HG03159 (cell line): ENCODE results near the gene CSNK2A3.
"Not testable (repeated sequence)": the region's sequence is repeated elsewhere in the genome, so short reads cannot be mapped to it uniquely, and the experiment has no call there.

Experiments
- ATAC-seq: cut with Tn5 transposase; IDR thresholded peaks from one replicate; pipeline ENCODE4 v1.9.1; 2021; ENCODE audit warnings: mild to moderate bottlenecking, moderate library complexity; ENCODE audit not compliant: unreplicated experiment

The CSNK2A3 gene

DNA sequence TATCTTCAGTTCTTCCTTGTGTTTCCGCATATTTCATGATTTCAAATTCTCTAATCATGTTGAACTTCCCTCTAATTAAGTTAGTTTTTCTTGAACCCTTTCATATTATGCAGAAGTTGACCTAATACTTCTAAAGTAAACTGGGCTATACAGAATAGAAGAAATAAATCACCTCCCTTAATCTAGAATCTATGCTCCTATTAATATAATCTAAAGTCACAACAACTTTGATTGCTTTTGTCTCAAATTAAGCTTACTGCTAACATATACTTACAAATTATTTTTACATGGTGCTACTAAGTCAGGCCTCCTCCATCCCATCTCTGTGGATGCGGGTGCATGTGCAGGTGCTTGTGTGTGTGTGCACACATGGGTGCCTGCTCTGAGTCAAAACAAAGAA is 27.3 kb upstream of the CSNK2A3 start:
- no peak for ATAC-seq

DNA sequence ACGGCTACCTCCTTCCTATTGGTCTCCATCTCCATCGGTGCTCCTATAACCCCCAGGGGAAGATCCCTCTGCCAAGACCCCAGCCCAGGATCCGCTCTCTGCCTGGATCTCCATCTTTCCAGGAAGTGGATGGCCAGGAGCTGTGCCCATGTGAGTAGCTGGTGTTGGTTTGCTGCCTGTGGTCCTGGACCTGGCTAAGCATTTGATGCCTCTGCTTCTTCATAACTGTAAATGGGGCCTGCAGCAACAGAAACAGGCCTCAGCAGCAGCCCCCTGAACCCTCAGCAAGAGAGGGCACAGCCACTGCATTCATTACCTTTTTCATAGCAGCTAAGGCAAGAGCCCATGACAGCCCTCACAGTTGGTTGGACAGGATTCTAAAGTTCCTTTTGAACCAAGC is 26.6 kb upstream of the CSNK2A3 start:
- ATAC-seq, result no peak

DNA sequence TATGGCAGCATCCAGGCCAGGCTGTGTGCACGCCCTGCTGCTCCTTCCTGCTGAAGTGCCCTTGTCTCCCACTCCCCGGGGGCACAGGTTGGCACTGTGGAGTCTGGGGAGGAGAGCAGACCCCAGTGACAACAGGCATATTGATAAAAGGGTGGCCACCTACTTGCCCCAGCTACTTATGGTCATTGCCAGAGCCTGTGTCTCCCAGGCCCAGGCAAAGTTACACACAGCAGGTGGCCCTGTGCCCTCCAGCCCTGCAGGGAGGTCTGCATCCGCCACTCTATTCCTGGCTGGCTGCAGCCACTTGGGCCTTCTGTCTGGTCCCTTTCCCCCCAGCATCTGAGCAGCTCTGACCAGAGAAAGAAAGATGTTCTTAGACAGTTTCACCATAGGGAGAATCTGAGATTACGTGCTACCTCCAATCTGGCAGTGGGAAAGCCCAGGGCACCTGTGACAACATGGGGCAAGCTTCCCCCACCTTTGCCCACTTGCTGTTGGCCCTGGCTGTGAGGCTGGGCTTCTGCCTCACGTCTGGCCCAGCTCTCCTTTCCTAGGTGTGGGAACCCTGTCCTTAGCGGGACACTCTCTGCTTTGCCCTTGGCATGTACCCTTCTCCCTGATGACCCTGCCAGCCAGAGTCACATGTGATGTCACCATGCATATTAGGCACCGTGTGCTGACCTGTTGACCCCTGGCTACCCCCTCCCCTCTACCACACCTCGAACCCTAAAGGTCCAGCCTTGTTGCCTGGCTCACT is 25.3 kb upstream of the CSNK2A3 start:
- no peak for ATAC-seq

DNA sequence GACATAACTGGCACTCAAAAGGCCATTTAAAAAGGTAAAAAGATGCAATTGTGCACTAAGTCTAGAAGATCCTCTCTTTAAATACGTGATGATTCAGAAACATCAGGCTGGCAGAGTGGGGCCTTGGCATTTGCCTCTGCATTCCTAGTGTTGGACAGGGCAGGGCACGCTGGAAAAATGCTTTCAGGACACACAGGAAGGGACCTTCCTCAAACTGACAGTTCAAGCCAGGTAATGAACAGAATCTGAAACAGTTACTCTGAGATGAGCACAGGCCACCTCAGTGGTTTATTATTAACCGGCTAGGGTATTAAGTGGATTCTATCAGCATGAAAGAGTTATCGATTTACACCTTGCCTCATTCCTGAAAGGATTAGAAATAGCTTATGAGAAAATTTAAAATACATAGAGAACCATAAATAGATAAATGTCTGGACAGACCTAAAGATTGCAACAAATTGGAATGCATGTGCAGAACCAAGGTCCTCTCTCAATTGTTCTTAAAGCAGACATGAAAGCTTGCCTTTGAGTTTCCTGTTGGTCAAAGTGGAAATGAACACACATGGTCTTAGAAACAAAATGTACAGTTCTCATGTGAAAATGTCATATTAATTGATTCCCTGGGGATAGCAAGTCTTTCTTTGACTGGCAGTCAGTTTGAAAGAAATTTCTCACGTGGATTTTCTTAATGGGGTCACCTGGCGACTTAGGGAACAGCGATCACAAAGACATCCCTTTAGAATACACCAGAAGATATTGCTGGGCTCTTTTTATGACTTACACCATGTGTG is 21.5 kb upstream of the CSNK2A3 start:
- no peak for ATAC-seq

DNA sequence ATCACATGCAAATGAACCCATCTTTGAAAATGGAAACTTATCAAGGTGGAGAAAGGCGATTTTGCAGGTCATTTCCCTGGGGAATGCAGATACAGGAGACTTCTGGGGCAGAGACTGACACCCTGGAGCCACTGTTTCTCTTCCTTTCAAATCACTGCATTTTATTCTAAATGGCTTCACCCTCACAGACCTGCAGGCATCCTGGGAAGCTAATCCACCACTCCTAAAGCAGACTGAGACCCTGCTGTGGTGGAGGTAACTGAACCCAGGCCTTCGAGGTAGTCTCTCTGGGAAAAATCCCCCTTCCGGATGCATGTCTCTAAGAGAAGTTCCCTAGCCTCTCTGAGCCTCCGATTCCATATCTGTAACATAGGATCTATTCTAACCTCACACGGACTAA is 20.9 kb upstream of the CSNK2A3 start:
- no peak for ATAC-seq

DNA sequence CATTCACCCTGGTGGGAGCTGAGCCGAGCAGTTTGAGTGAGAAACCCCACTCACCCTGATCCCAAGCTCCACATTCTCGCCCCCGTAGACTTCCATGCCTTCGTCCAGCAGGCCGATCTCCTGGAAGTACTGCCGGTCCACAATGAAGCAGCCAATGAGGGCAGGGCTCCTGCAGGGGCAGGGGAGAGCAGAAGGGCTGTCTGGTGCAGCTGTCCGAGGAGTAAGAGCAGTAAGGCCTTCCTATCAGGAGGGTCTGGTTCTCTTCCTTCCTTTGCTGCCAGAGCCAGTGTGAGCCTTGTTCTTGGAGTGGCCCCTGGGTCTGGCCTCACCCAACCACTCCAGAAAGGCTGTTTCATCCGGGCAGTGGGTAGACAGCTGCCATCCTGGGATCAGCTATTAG is 19.4 kb upstream of the CSNK2A3 start:
- no peak for ATAC-seq

DNA sequence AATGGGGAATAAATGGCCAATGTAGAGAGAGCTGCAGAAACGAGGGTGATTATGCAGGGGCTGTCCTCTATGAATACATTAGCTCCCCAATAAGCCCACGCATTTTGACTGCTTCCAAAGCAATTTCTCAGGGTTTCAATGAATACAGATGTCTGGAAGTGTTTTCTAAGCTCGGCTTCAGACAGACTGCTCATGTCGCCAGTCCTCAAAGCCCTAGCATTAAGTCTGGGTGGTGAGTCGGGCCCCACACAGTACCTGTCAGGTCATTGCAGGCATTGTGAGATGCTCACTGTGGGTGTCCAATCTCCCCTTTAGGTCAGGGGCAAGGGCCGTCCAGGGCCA is 17.9 kb upstream of the CSNK2A3 start:
- no peak for ATAC-seq

DNA sequence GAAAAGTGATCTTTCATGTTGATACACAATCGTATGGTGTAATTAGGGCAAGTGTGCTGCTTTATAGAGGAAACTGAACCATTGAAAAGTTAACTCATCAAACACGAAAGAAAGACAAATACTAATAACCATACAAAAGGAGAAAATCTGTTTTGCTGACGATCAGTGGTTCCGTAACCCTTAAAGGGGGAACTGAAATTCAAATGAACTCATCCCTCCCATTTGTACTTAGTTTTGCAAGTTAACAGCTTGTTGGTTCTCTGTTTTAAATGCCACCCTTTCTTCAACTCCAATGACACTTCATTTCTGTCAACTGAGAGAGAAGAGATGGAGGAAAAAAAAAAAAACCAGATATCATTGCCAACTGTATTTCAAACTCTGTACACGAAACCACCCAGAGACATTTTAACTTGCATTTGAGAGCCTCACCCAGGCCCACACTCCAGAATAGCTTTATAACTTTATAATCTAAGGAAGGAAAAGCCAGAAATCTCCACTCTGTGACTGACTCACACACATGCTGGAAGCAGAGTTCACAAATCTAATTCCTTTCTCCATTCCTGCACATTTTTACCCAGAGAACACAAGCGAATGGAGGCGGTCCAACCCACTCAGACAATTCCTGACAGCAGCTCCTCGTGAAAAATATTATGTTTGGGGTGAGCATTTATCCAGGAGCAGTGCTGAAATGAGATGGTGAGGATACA is 17.4 kb upstream of the CSNK2A3 start:
- ATAC-seq, result no peak

DNA sequence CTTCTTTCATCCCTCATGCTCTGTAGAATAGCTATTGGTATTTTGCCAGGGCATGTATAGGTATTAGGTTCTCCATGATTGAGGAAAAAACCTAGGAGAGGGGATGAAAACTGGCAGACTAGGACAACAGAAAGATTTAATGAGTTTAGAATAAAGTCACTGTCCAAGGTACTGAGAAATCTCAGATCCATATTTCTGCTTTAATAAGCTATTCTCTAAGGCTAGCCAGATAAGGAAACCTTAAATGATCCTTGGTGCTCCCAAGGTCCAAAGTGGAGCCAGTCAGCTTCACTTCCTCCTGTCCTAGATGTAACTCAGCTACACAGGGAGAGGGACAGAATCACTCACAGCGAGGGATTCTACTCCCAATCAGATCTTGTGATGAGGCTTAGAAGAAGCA is 13.7 kb upstream of the CSNK2A3 start:
- ATAC-seq, result no peak

DNA sequence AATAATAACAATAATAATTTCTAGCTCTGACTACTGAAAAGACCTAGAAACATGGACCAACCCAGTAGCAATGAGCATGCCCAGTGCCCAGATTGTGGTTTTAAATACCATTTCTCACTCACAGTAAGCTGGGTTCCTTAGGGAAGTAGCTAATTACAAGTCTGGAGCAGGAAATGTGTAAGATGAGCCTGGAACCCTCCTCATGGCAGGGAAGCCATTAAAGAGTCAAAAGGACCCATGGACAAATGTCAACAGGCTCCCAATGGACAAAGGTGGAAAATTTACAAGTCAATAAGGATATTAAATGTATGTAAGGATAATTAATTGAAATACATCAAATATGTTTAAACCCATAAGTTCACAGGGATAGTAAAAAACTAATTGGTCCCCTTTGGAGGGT is 10.6 kb upstream of the CSNK2A3 start:
- ATAC-seq, result no peak

DNA sequence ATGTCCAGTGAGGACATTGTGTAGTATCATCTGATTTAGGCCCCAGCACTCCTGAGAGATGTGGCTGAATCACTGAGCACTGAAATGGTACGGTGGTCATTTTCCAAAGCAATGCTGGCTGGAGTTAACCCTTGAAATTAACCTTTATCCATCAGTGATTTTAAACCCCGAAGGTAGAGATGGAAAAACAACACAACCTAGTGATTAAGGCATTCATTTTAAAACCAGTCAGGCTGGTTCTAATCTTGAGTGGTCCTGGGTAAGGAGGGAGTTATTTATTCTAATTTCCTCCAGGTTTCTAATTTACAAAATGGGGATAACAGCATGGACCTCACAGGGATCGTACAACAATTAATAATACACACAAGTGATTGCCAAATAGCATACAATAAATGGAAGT is 6.6 kb upstream of the CSNK2A3 start:
- no peak for ATAC-seq

DNA sequence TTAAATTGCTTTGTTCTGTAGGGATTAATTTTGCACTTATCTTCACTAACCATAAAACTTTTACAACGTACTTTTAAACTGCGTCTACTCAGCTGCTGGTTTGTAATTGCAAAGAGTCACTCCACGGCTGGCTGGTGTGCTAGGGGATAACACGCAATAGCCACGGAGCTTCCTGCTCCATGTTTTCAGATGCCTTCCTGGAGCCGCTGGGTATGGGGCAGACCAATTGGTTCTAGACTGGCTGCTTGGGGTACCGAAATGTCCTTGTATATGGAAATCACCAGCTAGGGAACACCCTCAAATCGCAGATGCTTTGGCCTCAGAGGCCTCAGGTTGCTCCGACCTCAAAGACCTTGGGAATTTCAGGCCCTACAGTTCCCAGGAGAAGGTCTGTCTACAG is 3.8 kb upstream of the CSNK2A3 start:
- ATAC-seq, result no peak

DNA sequence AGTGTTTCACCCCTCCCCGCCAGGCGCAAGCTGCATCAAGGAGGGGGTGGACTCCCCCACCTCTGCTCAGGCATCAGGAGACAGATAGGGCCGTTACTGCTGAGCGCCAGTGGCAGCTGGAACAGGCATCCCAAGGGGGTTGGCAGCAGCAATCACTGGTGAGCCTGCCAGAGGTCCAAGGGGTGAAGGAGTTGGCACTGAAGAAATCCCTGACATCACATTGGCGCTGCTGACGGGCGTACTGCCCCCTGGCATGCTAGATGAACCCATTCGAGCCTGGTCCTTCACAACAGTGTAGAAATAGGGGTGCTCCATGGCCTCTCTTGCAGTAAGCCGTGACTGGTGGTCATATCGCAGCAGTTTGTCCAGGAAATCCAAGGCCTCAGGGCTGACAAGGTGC is 1.2 kb downstream of the CSNK2A3 start:
- not testable (repeated sequence) for ATAC-seq

DNA sequence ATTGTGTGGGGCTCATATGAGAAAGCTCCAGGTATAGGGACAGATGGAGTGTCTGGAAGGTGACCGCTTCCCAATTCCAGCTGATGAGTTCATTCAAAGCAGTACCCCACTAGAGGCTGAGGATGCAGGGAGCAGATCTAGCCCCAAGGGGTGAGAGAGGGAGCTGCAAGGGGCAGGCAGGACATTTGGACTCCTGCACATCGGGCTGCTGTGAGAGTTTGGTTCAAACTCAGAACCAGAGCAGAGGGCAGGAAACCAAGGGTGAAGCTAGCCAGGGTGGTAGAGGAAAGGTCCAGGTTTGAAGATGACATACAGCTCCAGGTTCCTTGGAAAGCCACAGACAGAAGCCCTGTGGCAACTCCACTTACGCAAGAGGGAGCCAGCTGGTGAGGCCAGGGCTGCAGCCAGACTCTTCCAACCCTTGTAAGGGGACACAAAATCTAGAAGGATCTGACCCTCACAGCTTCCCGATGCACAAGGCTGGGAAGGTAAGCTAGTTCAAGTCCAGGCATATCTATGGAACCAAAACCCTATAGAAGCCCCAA is 1.9 kb downstream of the CSNK2A3 start:
- no peak for ATAC-seq

DNA sequence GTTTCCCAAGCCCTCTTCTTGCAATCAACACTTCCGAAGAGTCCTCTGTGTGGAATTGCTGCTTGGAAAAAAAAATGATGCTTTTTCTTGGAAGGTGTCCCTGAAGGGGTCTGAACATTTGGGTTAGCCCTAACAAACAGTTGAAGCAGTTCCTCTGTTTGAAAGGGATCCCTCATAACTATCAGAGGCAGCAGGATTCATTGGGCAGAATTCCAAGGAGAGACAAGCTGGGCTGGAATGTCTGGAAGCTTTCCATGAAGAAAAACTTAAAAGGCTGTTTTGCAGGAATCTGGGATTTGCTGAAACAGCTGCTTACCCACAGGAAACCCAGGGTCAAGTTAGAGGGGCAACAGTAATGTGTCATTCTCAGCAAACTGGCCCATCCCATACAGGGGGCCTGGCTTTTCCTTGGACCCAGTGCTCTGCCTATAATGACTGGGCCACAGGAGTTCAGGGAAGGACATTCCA is 3.1 kb downstream of the CSNK2A3 start:
- ATAC-seq, result no peak

DNA sequence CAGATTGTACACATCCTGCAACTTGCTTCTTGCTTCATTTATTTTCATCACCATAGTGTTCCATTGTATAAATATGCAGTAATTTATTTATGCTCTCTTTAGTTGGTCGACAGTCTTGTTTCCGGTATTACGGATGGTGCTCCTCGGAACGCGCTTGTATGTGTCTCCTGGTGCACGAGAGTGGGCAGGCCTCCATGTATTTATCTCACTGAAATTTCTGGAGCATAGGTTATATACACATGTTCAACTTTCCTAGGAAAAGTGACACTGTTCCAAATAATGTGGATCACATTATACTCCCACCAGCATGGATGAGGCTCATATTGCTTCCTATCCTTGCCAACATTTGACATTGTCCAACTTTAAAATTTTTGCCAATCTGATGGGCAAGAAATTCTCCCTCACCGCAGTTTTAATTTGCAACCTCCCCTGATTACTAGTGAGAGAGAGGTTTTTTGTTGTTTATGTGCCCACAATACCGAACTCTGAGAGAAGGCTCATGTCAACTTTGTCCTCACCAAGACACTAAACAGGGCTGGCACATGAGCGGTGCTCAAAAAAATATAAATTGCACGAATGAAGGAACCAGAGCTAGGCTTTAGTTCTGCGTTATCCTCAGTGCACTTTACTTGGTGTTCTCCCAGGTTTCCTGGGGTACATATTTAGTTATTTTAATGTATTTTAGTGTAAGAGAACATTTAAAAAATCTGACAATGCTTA is 3.8 kb downstream of the CSNK2A3 start:
- no peak for ATAC-seq

DNA sequence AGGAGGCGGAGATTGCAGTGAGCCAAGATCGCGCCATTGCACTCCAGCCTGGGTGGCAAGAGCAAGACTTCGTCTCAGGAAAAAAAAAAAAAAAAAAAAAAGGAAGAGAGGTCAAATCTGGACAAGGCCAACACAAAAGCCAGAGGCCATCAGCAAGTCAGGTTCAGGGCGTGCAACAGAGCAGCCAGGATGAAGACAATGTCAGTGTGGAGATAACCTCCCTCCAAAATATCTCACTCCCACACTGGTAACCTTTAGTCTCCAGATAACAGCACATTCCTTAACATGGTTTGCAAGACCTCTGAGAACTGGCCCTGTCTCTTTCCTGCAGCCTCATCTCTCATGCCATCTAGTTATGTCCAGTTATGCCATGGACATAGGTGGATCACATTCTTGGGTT is 4.7 kb downstream of the CSNK2A3 start:
- no peak for ATAC-seq

DNA sequence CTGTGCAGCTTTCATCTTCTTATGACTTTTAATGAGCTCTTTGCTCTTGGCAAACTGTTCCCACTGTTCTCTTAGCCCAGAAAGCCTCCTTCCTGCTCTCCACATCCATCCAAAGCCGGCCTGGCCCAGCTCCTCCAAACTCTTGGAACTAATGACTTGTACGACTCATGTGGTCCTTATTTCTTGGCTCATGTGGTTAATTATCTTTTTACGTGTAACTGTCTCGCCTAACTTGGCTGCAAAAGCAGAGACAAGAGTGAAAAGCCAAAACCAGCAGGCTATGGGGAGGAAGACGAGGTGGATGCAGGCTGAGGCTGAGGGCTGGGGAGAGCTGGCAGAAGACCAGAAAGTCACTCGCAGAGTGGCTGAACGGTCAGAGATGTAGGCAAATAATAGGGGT is 5.5 kb downstream of the CSNK2A3 start:
- no peak for ATAC-seq

DNA sequence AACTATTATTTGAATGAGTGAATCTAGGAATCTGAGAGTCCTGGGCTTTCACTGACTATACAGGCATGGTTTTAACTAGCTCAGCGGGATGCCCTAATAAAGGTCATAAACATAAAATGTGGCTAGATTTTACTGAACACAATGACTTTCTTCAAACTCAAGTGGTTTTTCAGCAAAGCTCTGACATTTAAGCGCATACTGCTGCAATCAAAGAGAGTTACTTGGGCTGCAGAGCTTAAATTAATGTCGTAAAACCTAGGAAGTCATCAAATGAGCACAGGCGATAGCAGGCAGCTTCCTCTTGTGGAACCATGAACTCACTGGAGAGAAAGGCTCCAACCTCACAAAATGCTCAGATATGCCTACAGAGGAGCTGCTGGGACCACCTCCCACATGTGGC is 6.7 kb downstream of the CSNK2A3 start:
- no peak for ATAC-seq

DNA sequence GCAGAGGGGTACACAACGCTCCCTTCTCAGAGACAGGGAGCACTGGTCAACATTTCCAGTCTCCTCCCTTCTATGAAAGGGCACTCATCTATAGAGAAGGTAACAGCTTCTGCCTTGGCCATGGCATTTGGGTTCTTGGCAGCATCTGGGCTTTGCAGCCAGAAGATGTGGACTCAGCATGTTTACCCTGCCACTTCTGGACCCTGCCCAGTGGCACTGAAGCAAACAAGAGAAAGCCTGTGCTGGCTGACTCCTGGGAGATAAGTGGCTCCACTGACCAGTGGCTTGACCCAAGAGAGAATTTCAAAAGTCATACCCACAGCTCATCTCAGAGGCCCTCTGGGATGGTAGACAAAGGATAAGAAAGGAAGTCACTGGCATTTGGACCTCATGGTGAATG is 8.0 kb downstream of the CSNK2A3 start:
- ATAC-seq, result no peak

DNA sequence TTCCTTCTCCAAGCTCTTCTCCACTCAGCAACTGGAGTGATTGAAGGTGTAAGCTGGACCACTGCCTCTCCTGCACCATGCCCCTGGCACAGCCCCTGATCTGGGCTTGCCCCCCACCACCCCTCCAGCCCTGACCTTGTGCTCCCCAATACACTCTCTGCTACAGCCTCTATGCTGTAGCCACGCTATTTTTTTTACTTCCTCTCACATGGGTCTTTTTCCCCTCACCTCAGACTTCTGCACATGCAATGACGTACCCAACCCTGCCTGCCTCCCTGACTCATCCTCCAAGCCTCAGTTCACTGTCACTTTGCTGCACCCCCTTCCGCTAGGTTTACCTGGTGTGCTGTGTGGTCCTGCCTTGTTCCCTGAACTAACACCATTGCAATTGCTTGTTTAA is 9.0 kb downstream of the CSNK2A3 start:
- ATAC-seq, result no peak
